HEK293T (cell line): ENCODE measurements around the gene IGFBP5.

Experiments
- FOXA1 ChIP-seq: fragments of 450-650 bp; IDR thresholded peaks from 2 replicates; pipeline ENCODE4 v1.6.1; 2016; ENCODE audit warnings: mild to moderate bottlenecking
- L3MBTL2 ChIP-seq: fragments of 450-650 bp; conservative IDR thresholded peaks from 2 replicates; pipeline ENCODE4 v1.6.1; 2016; ENCODE audit warnings: mild to moderate bottlenecking
- LEF1 ChIP-seq: fragments of 450-650 bp; IDR thresholded peaks from 2 replicates; pipeline ENCODE4 v1.6.1; 2017; ENCODE audit warnings: mild to moderate bottlenecking, borderline replicate concordance
- TARDBP ChIP-seq: fragments of 450-650 bp; IDR thresholded peaks from 2 replicates; pipeline ENCODE4 v1.6.1; 2016
- TF ChIP-seq, protein P1 (sequence below): fragments of 450-650 bp; IDR thresholded peaks from 2 replicates; pipeline ENCODE4 v1.6.1; 2016

DNA sequence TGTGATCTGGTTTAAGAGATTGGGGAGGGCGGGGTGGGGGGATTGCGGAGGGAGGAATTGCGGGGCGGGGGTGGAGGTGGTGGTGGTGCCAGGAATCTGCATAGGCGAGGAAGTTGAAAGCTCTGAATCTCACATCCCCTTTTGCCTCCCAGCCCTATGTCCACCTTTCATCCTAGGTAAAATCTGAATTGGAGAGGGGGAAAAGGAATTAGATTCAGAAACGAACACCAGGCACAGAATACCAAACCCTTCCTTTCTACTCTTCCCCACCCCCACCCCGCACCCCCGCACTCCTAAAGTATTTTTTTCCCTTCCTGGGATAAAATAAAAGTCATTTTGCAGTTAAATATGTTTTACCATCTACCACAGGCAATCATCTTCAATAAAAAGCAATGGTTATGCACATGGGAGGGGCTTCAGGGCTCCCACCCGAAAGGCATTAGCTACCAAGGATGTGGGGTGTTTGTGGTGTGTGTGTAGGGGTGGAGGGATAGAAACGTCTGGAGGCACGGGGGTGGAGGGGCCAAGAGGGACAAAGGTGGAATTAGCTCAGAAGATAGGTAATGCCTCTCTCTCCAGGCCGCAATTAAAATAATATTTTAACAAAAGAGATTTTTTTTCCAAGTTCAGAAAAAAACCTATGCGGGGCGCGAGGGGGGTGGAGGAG, 1.8 kb downstream of the IGFBP5 start:
- TF ChIP-seq LEF1 (no peak), L3MBTL2 (no peak), TARDBP (no peak), FOXA1 (no peak)
- TF ChIP-seq, protein P1, sequence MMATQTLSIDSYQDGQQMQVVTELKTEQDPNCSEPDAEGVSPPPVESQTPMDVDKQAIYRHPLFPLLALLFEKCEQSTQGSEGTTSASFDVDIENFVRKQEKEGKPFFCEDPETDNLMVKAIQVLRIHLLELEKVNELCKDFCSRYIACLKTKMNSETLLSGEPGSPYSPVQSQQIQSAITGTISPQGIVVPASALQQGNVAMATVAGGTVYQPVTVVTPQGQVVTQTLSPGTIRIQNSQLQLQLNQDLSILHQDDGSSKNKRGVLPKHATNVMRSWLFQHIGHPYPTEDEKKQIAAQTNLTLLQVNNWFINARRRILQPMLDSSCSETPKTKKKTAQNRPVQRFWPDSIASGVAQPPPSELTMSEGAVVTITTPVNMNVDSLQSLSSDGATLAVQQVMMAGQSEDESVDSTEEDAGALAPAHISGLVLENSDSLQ: no peak
